GM18498 (cell line): Measurements from ENCODE around the gene WDR62.
A peak's percentile ranks its signal among the peaks of the same experiment; 100 is the strongest.

ENCODE experiments used
- ATAC-seq: cut with Tn5 transposase; IDR thresholded peaks from one replicate; pipeline ENCODE4 v1.9.1; 2021; ENCODE audit warnings: mild to moderate bottlenecking, moderate library complexity; ENCODE audit not compliant: unreplicated experiment

The WDR62 gene

DNA sequence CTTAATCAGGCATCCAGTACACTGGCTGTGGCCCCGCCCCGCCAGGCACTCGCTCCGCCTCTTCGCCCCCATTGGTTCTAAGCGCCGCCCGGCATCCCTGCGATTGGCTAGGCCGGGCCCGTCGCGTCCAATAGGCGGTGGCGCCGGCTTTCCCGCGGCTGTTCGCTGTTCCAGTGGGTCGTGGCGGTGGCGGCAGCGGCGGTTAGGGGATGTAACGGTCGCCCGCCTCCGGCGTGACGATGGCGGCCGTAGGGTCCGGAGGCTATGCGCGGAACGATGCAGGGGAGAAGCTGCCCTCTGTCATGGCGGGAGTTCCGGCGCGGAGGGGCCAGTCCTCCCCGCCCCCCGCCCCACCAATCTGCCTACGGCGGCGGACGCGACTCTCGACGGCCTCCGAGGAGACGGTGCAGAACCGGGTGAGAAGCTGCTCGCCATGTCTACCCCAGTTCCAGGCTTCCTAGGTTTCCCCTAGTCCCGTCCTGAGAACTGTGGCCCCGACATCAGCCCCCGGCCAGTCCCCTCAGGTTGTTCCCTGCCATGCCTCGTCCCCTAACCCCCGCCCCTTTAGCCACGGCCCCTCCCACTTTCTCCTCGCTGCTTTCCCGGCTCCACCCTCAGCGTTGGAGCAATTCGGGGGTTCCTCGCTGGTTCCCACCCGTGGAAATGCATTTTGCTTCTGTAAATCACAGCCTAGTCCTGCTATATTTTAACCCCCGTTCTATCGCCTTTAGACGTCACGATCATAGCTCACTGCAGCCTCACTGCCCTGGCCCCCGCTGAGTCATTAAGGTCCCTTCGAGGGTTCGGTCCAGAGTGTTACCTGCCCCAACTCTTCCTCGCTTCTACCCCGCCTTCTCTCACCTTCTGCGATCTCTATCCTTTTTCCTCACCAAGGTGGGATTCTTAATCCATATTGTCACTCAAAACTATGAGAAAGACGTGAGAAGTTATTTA, at the start of gene WDR62:
Gene WDR62 (plus strand): TSS at position 165 of the 954 bp plus-strand sequence. CDS start 75 bp downstream, at position 240.
- ATAC-seq: peak; percentile 77

DNA sequence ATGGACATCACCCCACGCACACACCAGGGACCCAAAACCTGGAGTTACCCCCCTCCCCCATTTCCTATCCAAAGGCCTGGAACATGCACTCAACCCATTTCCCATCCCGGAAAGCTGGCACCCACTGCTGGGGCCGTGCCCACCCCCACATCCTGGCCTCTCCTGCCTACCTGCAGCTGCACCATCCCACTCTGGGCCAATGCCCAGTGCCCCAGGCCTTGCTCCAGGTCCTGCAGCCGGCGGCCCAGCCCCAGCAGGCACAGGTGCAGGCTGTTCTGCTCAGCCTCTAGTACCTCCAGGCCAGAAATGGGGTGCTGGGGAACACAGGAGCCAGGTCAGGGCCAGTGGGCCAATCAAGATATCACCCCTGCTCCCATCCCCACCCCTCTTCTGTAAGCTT, 47.7 kb upstream of the WDR62 start:
- no peak for ATAC-seq

GRCh38 chr19:36008336-36008978, 46.2 kb upstream of the WDR62 start, which contains the start of gene SYNE4:
SYNE4 (minus strand) TSS chr19:36008813; CDS start chr19:36008681, 132 bp downstream.
- ATAC-seq: no peak

DNA sequence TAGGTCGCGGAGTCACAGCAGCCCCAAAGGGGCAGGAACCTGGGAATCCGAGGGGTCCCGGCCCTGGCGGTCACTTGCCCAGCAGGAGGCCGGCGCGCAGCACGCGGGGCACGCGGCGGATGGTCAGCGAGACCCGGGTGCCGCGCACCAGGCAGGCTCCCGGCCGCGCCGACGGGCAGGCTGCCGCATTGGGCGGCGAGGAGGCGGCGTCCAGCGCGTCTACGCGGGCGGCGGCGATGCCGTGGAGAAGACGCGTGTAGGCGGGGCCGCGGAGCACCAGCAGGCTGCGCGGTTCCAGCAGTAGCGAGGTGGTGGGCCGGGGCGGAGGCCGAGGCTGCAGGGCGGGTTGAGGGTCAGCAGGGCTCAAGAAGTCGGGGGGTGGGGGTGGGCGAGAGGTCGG, 45.5 kb upstream of the WDR62 start:
- no peak for ATAC-seq

- ATAC-seq: no peak
Observed at GRCh38 chr19:36009633-36010379, 44.9 kb upstream of the WDR62 start.

GRCh38 chr19:36010402-36010801, 44.3 kb upstream of the WDR62 start:
- no peak for ATAC-seq

GRCh38 chr19:36013280-36014011, 41.3 kb upstream of the WDR62 start:
- ATAC-seq: no peak

- peak; percentile 97 for ATAC-seq
Observed at GRCh38 chr19:36014012-36014924, 40.4 kb upstream of the WDR62 start, which contains the start of gene ALKBH6. ALKBH6 (minus strand) TSS chr19:36014213; CDS start chr19:36013397, 816 bp downstream.

- no peak for ATAC-seq
Observed at GRCh38 chr19:36019061-36019670, 35.5 kb upstream of the WDR62 start.

- ATAC-seq: no peak
Observed at GRCh38 chr19:36023432-36023831, 31.3 kb upstream of the WDR62 start.

- no peak for ATAC-seq
Observed at GRCh38 chr19:36025541-36025940, 29.2 kb upstream of the WDR62 start.

DNA sequence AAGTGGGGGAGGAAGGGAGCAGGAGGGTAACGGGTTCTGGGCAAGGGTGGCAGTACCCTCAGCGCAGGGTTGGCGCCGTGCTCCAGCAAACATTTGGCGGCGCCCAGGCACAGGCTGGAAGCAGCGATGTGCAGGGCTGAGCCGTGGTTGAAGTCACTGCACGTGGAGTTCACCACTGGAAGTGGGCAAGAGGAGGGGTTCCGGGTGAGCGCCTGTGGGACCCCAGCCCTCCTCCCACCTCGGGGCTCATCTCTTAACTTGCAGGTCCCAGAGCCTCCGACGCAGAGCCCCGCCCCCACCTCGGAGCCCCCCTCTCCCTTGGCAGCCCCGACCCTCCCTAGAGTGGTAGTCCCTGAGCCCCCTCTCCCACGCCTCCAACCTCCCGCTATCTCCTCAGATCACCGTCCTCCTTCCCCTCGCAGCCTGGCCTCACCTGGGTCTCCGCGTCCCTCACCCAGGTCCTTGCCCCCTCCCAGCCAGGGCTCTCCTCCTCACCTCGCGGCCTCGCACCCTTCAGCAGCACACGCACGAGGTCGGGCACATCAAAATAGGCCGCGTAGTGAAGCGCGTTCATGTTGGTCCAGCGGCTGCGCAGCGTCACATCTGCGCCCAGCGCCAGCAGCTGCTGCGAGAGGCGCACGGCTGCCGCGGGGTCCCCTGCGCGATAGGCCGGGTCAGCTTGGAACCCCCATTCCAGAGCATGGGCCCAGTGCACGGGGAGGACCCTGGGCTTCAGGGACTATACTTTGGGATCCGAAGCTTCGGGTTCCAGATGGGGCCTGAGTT, 28.4 kb upstream of the WDR62 start:
- no peak for ATAC-seq

DNA sequence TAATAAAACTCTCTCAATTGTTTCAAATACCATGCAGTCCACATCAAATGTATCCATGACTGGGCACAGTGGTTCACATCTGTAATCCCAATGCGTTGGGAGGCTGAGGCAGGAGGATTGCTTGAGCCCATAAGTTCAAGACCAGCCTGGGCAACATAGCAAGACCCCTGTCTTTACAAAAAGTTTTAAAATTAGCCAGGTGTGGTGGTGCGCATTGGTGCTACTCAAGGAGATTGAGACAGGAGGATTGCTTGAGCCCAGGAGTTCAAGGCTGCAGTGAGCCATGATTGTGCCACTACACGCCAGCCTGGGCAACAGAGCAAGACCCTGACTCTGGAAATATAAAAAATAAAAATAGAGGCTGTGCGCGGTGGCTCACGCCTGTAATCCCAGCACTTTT, 27.0 kb upstream of the WDR62 start:
- ATAC-seq: no peak

DNA sequence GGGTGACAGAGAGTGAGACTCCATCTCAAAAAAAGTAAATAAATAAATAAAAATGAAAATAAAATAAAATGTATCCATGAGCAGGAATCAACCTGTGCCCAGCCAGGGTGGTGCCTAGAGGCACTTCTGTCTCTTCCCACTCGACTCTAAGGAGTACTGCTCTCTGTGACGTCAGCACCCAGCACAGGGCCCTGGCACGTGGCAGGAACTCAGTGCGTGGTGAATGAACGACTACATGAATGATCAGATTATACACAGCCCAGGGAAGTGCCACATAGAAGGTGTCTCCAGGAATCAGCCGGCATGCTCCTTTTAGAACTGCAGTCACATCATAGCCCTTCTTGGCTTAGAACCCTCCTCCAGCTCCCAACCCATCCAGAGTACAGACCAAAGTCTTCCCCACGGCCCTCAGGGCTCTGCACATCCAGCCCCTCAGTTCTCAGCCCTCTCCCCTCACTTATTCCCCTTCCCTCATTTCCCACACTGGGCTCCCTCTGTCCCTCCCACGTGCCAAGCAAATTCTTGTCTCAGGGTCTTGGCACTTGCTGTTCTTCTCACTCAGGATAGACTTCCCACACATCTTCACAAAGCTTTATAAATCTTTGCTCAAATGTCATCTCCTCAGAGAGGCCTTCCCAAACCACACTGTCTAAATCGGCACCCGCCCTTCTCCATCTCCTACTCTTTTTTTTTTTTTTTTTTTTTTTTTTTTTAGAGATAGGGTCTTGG, 26.2 kb upstream of the WDR62 start:
- ATAC-seq: no peak

DNA sequence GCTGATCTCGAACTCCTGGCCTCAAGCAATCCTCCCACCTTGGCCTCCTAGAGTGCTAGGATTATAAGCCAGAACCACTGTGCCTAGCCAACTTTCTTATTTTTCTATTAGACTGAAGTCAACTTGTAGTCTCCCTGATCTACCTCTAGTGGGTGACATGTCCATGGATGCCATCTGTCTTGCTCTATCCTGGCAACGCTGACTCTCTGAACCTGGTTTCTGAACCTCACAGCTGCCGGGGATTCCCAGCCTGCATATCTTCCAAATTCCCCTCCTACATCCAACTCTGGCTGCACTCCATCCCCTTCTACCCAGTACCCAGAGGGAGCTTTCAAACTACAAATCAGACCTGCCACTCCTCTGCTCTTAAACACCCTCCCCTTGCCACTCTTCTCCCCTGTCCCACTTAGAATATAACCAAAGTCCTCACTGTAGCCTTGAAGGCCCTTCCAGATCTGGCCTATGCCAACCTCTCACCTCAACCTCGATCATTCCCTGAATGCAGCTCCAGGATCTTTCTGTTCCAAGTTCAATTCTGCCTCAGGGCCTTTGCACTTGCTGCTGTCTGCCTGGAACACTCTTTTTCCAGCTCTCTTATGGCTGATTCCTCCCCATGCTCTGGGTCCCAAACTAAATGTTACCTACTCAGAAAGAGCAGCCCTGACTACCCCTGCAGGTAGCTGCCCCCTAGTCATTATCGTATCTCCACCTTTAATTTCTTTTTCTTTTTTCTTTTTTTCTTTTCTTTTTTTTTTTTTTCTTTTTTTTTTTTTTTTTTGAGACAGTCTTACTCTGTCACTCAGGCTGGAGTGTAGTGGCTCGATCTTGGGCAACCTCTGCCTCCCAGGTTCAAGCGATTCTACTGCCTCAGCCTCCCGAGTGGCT, 24.2 kb upstream of the WDR62 start:
- ATAC-seq: no peak

- ATAC-seq: no peak
Observed at GRCh38 chr19:36031308-36031707, 23.4 kb upstream of the WDR62 start.
